SK-N-SH treated with all-trans-retinoic acid at 6 μM for 48 hours (cell line): ENCODE results near the gene LNX2.

Experiments used
- ATAC-seq: fragments of 200-7000 bp; cut with Tn5 transposase; 3 replicates; pipeline ENCODE4 v1.9.1; 2020; ENCODE audit warnings: mild to moderate bottlenecking, moderate library complexity
- ARNTL ChIP-seq: fragments of 450-650 bp; formaldehyde crosslinking; IDR thresholded peaks from 2 replicates; pipeline ENCODE4 v1.5.0; 2020; ENCODE audit warnings: low read depth, mild to moderate bottlenecking, moderate library complexity, borderline replicate concordance
- BACH2 ChIP-seq: fragments of 250-450 bp; sonication (Bioruptor Pico); IDR thresholded peaks from 2 replicates; pipeline ENCODE4 v1.9.0; 2021; ENCODE audit warnings: mild to moderate bottlenecking, borderline replicate concordance
- CSDC2 ChIP-seq: fragments of 250-450 bp; sonication (Bioruptor Pico); IDR thresholded peaks from 2 replicates; pipeline ENCODE4 v1.5.0; 2020; ENCODE audit warnings: mild to moderate bottlenecking, moderate library complexity
- ESRRG ChIP-seq: fragments of 250-450 bp; sonication (Bioruptor Pico); IDR thresholded peaks from 2 replicates; pipeline ENCODE4 v1.6.1; 2021; ENCODE audit warnings: mild to moderate bottlenecking
- ISL1 ChIP-seq: fragments of 250-450 bp; sonication (Bioruptor Pico); IDR thresholded peaks from 2 replicates; pipeline ENCODE4 v2.1.2; 2022; ENCODE audit warnings: mild to moderate bottlenecking, moderate library complexity
- PPARA ChIP-seq: fragments of 250-450 bp; sonication (Bioruptor Pico); IDR thresholded peaks from 2 replicates; pipeline ENCODE4 v1.5.0; 2020; ENCODE audit warnings: mild to moderate bottlenecking, borderline replicate concordance
- RARB ChIP-seq: fragments of 250-450 bp; sonication (Bioruptor Pico); IDR thresholded peaks from 2 replicates; pipeline ENCODE4 v1.8.0; 2021; ENCODE audit warnings: mild to moderate bottlenecking, moderate library complexity
- SNAI2 ChIP-seq: fragments of 250-450 bp; sonication (Bioruptor Pico); IDR thresholded peaks from 2 replicates; pipeline ENCODE4 v1.5.0; 2020; ENCODE audit warnings: mild to moderate bottlenecking, moderate library complexity
- ZC3H10 ChIP-seq: fragments of 250-450 bp; sonication (Bioruptor Pico); IDR thresholded peaks from 2 replicates; pipeline ENCODE4 v1.5.1; 2021; ENCODE audit warnings: mild to moderate bottlenecking, moderate library complexity
- ZFP3 ChIP-seq: fragments of 250-450 bp; sonication (Bioruptor Pico); IDR thresholded peaks from 2 replicates; pipeline ENCODE4 v1.5.0; 2020; ENCODE audit warnings: mild to moderate bottlenecking, moderate library complexity
- ZFP30 ChIP-seq: fragments of 450-650 bp; formaldehyde crosslinking; IDR thresholded peaks from 2 replicates; pipeline ENCODE4 v1.5.0; 2022; ENCODE audit warnings: mild to moderate bottlenecking, moderate library complexity
- ZNF565 ChIP-seq: fragments of 450-650 bp; formaldehyde crosslinking; conservative IDR thresholded peaks from 2 replicates; pipeline ENCODE4 v1.5.0; 2020; ENCODE audit warnings: low read depth, mild to moderate bottlenecking, moderate library complexity
- ZNF70 ChIP-seq: fragments of 450-650 bp; formaldehyde crosslinking; IDR thresholded peaks from 2 replicates; pipeline ENCODE4 v1.5.0; 2020; ENCODE audit warnings: mild to moderate bottlenecking, moderate library complexity
- ZNF8 ChIP-seq: fragments of 450-650 bp; formaldehyde crosslinking; IDR thresholded peaks from 2 replicates; pipeline ENCODE4 v1.5.0; 2020; ENCODE audit warnings: mild to moderate bottlenecking, moderate library complexity
- TF ChIP-seq, protein P1 (sequence below): fragments of 250-450 bp; sonication (Bioruptor Pico); IDR thresholded peaks from 2 replicates; pipeline ENCODE4 v1.8.0; 2021; ENCODE audit warnings: low read depth, mild to moderate bottlenecking, moderate library complexity, borderline replicate concordance
- TF ChIP-seq, protein P2 (sequence below): fragments of 250-450 bp; sonication (Bioruptor Pico); IDR thresholded peaks from 2 replicates; pipeline ENCODE4 v1.8.0; 2020; ENCODE audit warnings: mild to moderate bottlenecking, moderate library complexity, borderline replicate concordance
- TF ChIP-seq, protein P3 (sequence below): fragments of 250-450 bp; sonication (Bioruptor Pico); IDR thresholded peaks from 2 replicates; pipeline ENCODE4 v1.5.0; 2020; ENCODE audit warnings: mild to moderate bottlenecking, moderate library complexity
- TF ChIP-seq, protein P4 (sequence below): fragments of 250-450 bp; sonication (Bioruptor Pico); IDR thresholded peaks from 2 replicates; pipeline ENCODE4 v1.5.1; 2021; ENCODE audit warnings: mild to moderate bottlenecking, moderate library complexity
- TF ChIP-seq, protein P5 (sequence below): fragments of 250-450 bp; sonication (Bioruptor Pico); IDR thresholded peaks from 2 replicates; pipeline ENCODE4 v1.5.1; 2020; ENCODE audit warnings: low read depth, mild to moderate bottlenecking, moderate library complexity

The LNX2 gene

DNA sequence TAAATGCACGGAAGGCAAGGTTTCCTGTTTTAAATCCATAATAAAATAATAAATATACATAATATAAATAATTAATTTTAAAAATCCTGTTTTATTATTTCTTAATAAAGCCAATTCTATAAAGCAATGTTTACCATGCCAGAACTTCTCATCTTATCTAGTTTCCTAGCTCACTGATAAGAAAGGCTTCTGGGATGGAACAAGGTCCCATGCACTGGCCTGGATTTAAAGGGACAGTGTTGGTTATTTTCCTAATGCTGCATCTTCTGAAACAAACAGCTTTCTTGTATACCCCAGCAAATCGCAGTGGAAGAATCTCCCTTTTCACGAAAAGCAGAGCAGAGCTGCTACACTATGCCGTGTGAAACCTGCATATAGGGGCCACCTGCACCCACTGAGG, 68.8 kb downstream of the LNX2 start:
- TF ChIP-seq ZFP30 (CRISPR knock-in tag) (no peak), ISL1 (CRISPR knock-in tag) (no peak), ZNF70 (CRISPR knock-in tag) (no peak), PPARA (CRISPR knock-in tag) (no peak), ZFP3 (CRISPR knock-in tag) (no peak), ZNF565 (CRISPR knock-in tag) (no peak), ESRRG (CRISPR knock-in tag) (no peak), SNAI2 (no peak), BACH2 (CRISPR knock-in tag) (no peak), ZC3H10 (CRISPR knock-in tag) (no peak), ARNTL (CRISPR knock-in tag) (no peak), ZNF8 (CRISPR knock-in tag) (no peak)
- TF ChIP-seq, protein P1, sequence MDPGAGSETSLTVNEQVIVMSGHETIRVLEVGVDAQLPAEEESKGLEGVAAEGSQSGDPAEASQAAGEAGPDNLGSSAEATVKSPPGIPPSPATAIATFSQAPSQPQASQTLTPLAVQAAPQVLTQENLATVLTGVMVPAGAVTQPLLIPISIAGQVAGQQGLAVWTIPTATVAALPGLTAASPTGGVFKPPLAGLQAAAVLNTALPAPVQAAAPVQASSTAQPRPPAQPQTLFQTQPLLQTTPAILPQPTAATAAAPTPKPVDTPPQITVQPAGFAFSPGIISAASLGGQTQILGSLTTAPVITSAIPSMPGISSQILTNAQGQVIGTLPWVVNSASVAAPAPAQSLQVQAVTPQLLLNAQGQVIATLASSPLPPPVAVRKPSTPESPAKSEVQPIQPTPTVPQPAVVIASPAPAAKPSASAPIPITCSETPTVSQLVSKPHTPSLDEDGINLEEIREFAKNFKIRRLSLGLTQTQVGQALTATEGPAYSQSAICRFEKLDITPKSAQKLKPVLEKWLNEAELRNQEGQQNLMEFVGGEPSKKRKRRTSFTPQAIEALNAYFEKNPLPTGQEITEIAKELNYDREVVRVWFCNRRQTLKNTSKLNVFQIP (CRISPR knock-in tag) = no peak
- TF ChIP-seq, protein P2, sequence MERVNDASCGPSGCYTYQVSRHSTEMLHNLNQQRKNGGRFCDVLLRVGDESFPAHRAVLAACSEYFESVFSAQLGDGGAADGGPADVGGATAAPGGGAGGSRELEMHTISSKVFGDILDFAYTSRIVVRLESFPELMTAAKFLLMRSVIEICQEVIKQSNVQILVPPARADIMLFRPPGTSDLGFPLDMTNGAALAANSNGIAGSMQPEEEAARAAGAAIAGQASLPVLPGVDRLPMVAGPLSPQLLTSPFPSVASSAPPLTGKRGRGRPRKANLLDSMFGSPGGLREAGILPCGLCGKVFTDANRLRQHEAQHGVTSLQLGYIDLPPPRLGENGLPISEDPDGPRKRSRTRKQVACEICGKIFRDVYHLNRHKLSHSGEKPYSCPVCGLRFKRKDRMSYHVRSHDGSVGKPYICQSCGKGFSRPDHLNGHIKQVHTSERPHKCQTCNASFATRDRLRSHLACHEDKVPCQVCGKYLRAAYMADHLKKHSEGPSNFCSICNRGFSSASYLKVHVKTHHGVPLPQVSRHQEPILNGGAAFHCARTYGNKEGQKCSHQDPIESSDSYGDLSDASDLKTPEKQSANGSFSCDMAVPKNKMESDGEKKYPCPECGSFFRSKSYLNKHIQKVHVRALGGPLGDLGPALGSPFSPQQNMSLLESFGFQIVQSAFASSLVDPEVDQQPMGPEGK (CRISPR knock-in tag) = no peak
- TF ChIP-seq, protein P3, sequence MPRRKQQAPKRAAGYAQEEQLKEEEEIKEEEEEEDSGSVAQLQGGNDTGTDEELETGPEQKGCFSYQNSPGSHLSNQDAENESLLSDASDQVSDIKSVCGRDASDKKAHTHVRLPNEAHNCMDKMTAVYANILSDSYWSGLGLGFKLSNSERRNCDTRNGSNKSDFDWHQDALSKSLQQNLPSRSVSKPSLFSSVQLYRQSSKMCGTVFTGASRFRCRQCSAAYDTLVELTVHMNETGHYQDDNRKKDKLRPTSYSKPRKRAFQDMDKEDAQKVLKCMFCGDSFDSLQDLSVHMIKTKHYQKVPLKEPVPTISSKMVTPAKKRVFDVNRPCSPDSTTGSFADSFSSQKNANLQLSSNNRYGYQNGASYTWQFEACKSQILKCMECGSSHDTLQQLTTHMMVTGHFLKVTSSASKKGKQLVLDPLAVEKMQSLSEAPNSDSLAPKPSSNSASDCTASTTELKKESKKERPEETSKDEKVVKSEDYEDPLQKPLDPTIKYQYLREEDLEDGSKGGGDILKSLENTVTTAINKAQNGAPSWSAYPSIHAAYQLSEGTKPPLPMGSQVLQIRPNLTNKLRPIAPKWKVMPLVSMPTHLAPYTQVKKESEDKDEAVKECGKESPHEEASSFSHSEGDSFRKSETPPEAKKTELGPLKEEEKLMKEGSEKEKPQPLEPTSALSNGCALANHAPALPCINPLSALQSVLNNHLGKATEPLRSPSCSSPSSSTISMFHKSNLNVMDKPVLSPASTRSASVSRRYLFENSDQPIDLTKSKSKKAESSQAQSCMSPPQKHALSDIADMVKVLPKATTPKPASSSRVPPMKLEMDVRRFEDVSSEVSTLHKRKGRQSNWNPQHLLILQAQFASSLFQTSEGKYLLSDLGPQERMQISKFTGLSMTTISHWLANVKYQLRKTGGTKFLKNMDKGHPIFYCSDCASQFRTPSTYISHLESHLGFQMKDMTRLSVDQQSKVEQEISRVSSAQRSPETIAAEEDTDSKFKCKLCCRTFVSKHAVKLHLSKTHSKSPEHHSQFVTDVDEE (CRISPR knock-in tag) = no peak
- TF ChIP-seq, protein P4, sequence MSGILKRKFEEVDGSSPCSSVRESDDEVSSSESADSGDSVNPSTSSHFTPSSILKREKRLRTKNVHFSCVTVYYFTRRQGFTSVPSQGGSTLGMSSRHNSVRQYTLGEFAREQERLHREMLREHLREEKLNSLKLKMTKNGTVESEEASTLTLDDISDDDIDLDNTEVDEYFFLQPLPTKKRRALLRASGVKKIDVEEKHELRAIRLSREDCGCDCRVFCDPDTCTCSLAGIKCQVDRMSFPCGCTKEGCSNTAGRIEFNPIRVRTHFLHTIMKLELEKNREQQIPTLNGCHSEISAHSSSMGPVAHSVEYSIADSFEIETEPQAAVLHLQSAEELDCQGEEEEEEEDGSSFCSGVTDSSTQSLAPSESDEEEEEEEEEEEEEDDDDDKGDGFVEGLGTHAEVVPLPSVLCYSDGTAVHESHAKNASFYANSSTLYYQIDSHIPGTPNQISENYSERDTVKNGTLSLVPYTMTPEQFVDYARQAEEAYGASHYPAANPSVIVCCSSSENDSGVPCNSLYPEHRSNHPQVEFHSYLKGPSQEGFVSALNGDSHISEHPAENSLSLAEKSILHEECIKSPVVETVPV (CRISPR knock-in tag) = no peak
- TF ChIP-seq, all 23 proteins: peak for 0
- no peak for ATAC-seq

DNA sequence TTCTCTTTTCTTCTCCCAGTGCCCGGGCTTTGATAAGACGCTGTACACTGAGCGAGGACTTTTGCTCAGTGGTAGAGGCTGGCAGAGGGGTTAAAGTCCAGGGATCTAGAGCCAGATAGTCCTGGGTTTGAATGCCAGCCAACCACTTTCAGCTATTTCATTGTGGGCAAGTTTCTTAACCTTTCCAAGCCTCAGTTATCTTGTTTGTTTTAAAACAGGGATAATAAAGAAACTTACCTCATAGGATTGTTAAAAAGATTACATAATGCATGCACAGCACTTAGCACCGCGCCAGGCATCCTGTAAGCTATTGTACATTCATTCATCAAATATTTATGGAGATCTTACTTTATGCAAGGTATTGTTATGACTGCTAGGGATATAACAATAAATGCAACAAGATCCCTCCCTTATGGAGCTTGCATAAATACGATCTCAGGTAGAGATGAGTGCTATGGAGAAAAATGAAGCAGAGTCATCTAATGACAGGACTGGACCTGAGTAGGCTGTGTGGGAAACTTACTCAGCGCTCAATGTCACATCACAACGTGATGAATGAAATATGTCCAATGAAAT, 70.8 kb downstream of the LNX2 start:
- no peak for TF ChIP-seq ZFP3 (CRISPR knock-in tag)
- TF ChIP-seq RARB (CRISPR knock-in tag) = no peak
- no peak for TF ChIP-seq BACH2 (CRISPR knock-in tag)
- TF ChIP-seq ZNF565 (CRISPR knock-in tag) = no peak
- TF ChIP-seq ARNTL (CRISPR knock-in tag) = no peak
- no peak for TF ChIP-seq ZC3H10 (CRISPR knock-in tag)
- TF ChIP-seq, protein P1 (CRISPR knock-in tag) = no peak
- TF ChIP-seq, protein P5, sequence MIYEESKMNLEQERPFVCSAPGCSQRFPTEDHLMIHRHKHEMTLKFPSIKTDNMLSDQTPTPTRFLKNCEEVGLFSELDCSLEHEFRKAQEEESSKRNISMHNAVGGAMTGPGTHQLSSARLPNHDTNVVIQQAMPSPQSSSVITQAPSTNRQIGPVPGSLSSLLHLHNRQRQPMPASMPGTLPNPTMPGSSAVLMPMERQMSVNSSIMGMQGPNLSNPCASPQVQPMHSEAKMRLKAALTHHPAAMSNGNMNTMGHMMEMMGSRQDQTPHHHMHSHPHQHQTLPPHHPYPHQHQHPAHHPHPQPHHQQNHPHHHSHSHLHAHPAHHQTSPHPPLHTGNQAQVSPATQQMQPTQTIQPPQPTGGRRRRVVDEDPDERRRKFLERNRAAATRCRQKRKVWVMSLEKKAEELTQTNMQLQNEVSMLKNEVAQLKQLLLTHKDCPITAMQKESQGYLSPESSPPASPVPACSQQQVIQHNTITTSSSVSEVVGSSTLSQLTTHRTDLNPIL (CRISPR knock-in tag) = no peak
- no peak for TF ChIP-seq CSDC2
- no peak for TF ChIP-seq ZNF8 (CRISPR knock-in tag)
- TF ChIP-seq, protein P3 (CRISPR knock-in tag) = no peak
- ATAC-seq = no peak
